Mucosa of stomach (tissue), 1 donor: ENCODE measurements around the gene GREB1L.

Experiments
- H3K27me3 ChIP-seq: one replicate; pipeline ENCODE4 v1.7.0; 2013; ENCODE audit warnings: mild to moderate bottlenecking, low read length; ENCODE audit not compliant: control insufficient read depth, insufficient read depth
- H3K36me3 ChIP-seq: one replicate; pipeline ENCODE4 v1.7.0; 2013; ENCODE audit warnings: low read length; ENCODE audit not compliant: control insufficient read depth, insufficient read depth
- H3K4me1 ChIP-seq: one replicate; pipeline ENCODE4 v1.7.0; 2013; ENCODE audit warnings: mild to moderate bottlenecking, low read length; ENCODE audit not compliant: control insufficient read depth, insufficient read depth
- H3K4me3 ChIP-seq: one replicate; pipeline ENCODE4 v1.7.0; 2013; ENCODE audit warnings: low read length
- H3K9ac ChIP-seq: one replicate; pipeline ENCODE4 v1.7.0; 2013; ENCODE audit warnings: mild to moderate bottlenecking, low read length, moderate library complexity
- H3K9me3 ChIP-seq: one replicate; pipeline ENCODE4 v1.7.0; 2013; ENCODE audit warnings: mild to moderate bottlenecking, low read length, moderate library complexity; ENCODE audit not compliant: control insufficient read depth
- donor health status: Pancreatic carcinoma.

GREB1L gene

DNA sequence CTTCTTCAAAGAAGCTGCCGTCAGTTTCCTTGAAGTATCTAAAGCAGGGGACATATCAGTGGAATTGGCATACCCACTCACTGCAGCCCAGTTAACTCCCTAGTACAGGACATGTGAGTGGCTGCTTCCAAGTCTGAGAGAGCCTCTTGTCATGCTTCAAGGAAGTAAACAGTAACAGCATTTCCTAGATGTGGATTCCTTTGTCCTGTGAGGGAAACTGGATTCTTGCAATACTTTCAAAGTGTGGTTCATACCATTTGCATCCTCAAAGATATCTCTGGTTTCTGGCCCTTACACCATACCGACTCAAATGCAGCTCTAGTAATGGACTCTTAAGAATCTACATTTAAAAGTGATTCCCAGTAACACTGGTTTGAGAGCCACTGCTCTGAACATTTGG is 271.3 kb downstream of the GREB1L start:
- Histone ChIP-seq H3K9me3 (no peaks in the 10 kb centered on the region), H3K4me3 (no peak overlapping the region), H3K4me1 (no peaks in the 10 kb centered on the region), H3K27me3 (no peaks in the 10 kb centered on the region), H3K36me3 (no peaks in the 10 kb centered on the region), H3K9ac (no peak overlapping the region)

DNA sequence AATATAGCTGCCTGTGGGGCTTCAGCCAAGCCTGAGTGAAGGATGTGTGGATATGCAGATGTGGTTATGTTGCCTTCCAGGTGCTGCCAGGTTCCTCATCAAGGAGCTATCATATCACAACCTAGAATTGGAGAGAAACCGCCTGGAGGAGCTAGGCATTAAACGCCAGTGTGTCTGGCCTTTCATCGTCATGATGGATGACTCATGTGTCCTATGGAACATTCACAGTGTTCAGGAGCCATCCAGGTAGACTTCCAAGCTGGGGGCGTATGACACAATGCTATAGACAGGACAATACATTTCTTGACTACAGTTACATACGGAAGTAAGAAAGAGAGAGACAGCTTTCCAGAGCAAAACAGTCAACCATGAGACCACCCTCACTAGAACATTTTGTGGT is 271.7 kb downstream of the GREB1L start:
- no peak overlapping the region for H3K4me3 ChIP-seq
- H3K9ac ChIP-seq = no peak overlapping the region
- no peaks in the 10 kb centered on the region for H3K36me3 ChIP-seq

DNA sequence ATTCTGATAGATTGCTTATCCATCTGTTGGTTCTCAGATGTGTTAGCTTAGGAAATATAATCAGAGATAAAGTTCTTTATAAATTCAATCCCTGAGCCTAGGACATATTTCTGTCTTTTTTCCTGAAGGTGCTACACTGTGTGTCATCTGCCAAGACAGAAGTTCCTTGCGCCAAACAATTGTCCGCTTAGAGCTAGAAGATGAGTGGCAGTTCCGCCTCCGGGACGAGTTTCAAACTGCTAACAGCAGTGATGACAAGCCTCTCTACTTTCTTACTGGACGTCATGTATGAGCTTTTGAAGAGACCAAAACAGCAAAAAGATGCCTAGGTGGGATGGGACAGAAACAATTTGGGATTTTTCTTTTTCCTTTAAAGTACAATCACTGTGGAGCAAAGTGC is 280.5 kb downstream of the GREB1L start:
- H3K4me3 ChIP-seq = no peak overlapping the region
- H3K4me1 ChIP-seq = no peaks in the 10 kb centered on the region
- no peak overlapping the region for H3K9ac ChIP-seq
- H3K36me3 ChIP-seq = no peaks in the 10 kb centered on the region
- H3K27me3 ChIP-seq = no peaks in the 10 kb centered on the region
- H3K9me3 ChIP-seq = no peaks in the 10 kb centered on the region

More for the DNA sequence above, 271.7 kb downstream of the GREB1L start:
- Histone ChIP-seq H3K9me3 (no peaks in the 10 kb centered on the region), H3K27me3 (no peaks in the 10 kb centered on the region), H3K4me1 (no peaks in the 10 kb centered on the region)

DNA sequence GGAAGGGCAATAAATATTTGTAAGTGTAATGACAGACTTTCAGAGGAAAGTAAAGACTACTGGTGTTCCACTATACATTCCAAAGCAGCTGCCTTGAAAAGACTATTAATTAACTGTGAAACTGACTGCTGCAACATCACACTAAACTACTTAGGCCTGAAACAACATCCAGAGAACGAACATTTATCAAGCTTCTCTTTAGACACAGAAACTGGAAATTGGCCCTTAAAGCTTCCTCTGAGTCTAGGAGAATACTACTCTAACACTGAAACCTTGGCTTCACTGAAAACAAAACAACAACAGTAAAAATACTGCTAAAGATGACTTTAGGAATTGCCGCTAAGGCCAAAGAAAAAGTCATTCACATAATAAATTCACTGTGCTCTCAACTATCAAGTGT is 283.9 kb downstream of the GREB1L start:
- Histone ChIP-seq H3K36me3 (no peaks in the 10 kb centered on the region), H3K27me3 (no peaks in the 10 kb centered on the region)

DNA sequence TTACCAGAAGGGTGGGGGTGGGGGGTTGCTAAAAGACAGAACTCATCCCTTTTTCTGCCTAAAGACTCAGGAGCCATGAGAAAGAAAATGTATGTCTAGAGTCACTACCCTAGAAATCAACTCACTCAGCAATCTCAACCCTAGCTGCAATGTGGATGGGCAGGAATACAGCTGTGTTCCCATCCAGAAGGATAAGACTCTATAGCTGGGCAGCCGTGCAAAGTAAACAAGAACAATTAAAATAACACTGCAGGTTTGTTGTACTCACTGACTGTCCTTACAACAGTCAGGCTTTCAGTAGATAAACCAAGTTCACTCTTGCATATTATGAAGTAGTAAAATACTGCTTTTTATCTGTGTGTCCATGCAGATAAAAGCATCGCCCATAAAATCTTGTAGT is 284.4 kb downstream of the GREB1L start:
- Histone ChIP-seq H3K4me3 (no peak overlapping the region), H3K9ac (no peak overlapping the region), H3K4me1 (no peaks in the 10 kb centered on the region), H3K9me3 (no peaks in the 10 kb centered on the region), H3K27me3 (no peaks in the 10 kb centered on the region), H3K36me3 (no peaks in the 10 kb centered on the region)

More for the DNA sequence above, 283.9 kb downstream of the GREB1L start:
- Histone ChIP-seq H3K4me3 (no peak overlapping the region), H3K9ac (no peak overlapping the region), H3K9me3 (no peaks in the 10 kb centered on the region), H3K4me1 (no peaks in the 10 kb centered on the region)

DNA sequence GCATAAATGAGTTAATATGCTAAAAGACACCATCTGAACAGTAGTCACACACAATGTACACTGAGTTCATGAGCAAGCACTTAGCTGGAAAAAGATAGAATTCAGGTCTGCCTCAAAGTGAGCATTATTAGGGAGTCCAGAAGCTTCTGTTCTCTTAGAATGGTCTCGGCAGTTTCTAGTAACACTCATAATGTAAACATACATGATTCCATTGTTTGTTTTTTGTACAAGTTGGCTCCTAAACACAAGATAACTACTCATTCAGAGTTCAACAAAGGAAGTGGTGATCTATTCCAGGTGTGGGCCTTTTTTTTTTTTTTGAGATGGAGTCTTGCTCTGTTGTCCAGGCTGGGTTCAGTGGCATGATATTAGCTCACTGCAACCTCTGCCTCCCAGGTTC is 292.3 kb downstream of the GREB1L start:
- Histone ChIP-seq H3K36me3 (no peaks in the 10 kb centered on the region), H3K4me3 (no peak overlapping the region), H3K4me1 (no peaks in the 10 kb centered on the region), H3K27me3 (no peaks in the 10 kb centered on the region), H3K9me3 (no peaks in the 10 kb centered on the region), H3K9ac (no peak overlapping the region)

DNA sequence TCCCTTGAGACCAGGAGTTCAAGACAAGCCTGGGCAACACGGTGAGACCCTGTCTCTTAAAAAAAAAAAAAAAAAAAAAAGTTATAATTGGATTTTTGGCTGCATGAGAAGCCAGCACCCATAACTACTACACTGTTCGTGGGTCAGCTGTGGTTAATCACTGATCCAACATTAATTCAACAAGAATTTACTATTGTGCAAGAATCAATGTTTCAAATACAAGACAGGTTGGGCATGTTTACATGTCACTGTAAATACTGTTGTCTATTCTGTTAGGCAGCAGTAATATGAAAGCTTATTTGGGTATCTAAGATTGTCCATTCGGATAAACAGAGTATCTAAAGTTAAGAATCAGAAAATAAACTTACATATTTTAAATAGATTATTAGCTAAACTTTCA is 296.2 kb downstream of the GREB1L start:
- H3K4me1 ChIP-seq = no peaks in the 10 kb centered on the region
- no peak overlapping the region for H3K9ac ChIP-seq
- no peaks in the 10 kb centered on the region for H3K36me3 ChIP-seq
- no peak overlapping the region for H3K4me3 ChIP-seq
- no peaks in the 10 kb centered on the region for H3K27me3 ChIP-seq
- H3K9me3 ChIP-seq = no peaks in the 10 kb centered on the region

DNA sequence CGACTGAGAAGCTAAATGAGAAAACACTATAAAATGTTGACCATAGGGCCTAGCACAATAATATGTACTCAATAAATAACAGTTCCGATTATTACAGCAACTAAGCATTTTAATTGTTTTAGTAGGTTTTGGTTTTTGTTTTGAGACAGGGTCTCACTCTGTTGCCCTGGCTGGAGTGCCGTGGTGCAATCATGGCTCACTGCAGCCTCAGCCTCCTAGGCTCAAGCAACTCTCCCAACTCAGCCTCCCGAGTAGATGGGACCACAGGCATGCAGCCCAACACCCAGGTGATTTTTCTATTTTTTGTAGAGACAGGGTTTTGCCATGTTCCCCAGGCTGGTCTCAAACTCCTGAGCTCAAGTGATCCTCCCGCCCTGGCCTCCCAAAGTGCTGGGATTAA is 304.4 kb downstream of the GREB1L start:
- H3K9ac ChIP-seq = no peak overlapping the region
- no peak overlapping the region for H3K4me3 ChIP-seq
- no peaks in the 10 kb centered on the region for H3K36me3 ChIP-seq
- no peaks in the 10 kb centered on the region for H3K9me3 ChIP-seq
- H3K4me1 ChIP-seq = no peaks in the 10 kb centered on the region
- no peaks in the 10 kb centered on the region for H3K27me3 ChIP-seq

DNA sequence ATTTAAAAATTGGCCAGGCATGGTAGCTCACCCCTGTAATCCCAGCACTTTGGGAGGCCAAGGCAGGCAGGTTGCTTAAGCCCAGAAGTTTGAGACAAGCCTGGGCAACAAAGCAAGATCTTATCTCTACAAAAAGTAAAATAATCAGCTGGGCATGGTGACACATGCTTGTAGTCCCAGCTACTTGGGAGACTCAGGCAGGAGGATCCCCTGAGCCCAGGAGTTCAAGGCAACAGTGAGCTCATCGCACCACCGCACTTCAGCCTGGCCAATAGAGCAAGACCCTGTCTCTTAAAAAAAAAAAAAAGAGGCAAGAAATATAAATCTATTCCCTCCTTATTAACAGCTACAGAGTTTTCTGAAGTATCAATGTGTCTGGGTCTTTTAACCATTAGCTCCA is 306.6 kb downstream of the GREB1L start:
- Histone ChIP-seq H3K4me1 (no peaks in the 10 kb centered on the region), H3K27me3 (no peaks in the 10 kb centered on the region), H3K9me3 (no peaks in the 10 kb centered on the region), H3K36me3 (no peaks in the 10 kb centered on the region), H3K4me3 (no peak overlapping the region), H3K9ac (no peak overlapping the region)

DNA sequence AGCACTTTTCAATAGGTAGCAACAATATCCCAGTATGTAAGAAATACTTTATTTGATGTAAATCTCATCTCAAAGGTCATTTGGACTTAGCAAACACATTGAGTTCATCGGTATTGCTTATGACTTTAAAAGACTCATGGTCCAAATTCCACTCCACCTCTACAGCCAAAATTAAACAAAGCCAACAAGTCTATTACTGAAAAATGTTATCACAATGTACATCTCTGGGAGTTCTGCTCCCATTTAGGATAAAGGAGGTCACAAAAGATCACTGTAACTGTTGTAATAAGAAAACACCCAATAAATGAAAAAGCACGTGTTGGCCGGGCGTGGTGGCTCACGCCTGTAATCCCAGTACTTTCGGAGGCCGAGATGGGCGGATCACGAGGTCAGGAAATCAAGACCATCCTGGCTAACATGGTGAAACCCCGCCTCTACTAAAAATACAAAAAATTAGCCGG is 308.5 kb downstream of the GREB1L start:
- Histone ChIP-seq H3K9me3 (no peaks in the 10 kb centered on the region), H3K4me1 (no peaks in the 10 kb centered on the region), H3K36me3 (no peaks in the 10 kb centered on the region), H3K27me3 (no peaks in the 10 kb centered on the region), H3K4me3 (no peak overlapping the region), H3K9ac (no peak overlapping the region)

DNA sequence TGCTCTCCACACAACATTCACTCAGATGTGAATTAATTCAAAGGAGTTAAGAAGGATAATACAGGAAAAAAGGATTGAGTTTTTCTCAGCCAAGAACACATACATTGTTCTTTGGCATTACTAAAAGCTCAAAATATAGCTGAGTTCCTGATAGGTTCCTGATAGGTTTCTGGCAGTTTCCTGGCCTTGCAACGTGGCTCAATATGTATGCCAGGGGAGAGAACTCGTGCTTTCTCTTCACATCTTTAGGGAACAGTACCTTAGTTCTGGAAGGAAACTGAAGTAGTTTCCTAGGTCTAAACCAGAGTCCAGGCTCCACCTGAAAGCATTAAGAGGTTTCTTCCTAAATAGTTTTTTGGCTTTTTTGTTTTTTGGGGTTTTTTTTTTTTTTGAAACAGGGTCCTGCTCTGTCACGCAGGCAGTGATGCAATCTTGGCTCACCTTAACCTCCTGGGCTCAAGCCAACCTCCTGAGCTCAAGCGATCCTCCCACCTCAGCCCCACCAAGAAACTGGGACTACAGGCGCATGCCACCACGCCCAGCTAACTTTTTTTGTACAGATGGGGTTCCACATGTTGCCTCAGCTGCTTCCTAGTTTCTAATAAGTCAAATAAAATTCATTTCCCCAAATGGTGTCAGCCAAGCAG is 315.7 kb downstream of the GREB1L start:
- Histone ChIP-seq H3K27me3 (no peaks in the 10 kb centered on the region), H3K4me1 (peaks cover 6% of the 10 kb centered on the region), H3K9ac (no peak overlapping the region), H3K36me3 (no peaks in the 10 kb centered on the region), H3K9me3 (no peaks in the 10 kb centered on the region), H3K4me3 (no peak overlapping the region)

DNA sequence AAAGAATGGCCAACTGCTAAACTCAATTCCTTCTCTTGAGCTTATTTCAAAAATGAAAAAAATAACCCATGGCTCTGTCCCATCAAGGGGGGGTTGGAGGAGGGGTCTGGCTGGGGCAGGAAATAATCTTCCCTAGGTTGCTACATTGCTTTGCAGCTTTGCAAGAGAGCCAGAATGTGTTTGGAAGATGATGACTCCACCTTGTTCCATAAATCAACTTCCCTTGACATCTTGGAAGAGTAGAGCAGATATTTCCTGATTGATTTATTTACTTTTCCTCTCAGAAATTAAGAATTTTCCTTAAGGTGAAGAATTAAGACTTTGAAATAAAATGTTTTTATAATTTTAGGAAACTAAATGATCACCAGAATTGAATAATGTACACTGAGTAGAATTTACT is 317.2 kb downstream of the GREB1L start:
- no peaks in the 10 kb centered on the region for H3K27me3 ChIP-seq
- no peak overlapping the region for H3K9ac ChIP-seq
- peaks cover 4% of the 10 kb centered on the region for H3K36me3 ChIP-seq
- H3K4me3 ChIP-seq = no peak overlapping the region
- no peaks in the 10 kb centered on the region for H3K9me3 ChIP-seq
- H3K4me1 ChIP-seq = peaks cover 6% of the 10 kb centered on the region

DNA sequence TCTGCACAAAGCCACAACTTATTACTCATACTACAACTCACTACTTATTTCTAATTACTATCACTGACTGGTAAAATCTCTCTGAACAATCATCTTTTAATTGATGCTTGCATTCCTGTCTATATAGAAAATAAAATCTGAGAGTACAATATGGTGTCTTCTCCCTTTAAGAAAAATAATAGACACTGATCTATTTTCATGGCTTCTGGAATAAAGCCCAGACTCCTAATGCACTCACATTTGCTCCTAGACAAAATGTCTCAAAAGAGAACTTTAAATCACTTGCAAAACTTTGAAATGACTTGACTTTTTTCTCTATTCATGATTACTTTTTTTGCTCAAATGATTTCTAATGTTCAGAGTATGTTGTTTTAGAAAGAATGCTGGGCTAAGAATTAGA is 329.7 kb downstream of the GREB1L start:
- Histone ChIP-seq H3K27me3 (no peaks in the 10 kb centered on the region), H3K9me3 (no peaks in the 10 kb centered on the region), H3K9ac (no peak overlapping the region), H3K4me3 (no peak overlapping the region), H3K36me3 (peaks cover 8% of the 10 kb centered on the region), H3K4me1 (no peaks in the 10 kb centered on the region)
